Measurements from ENCODE around the gene EYA4. TPM values are rescaled to one million over a fixed set of nuclear protein-coding genes. Genes with fewer than 3 reads are reported as not detected.

EYA4 gene
- polyA plus RNA-seq, 2 of the 4 experiments (the other 2 are of a cell fraction), result 14.4 to 28.3 TPM

- Histone ChIP-seq H3K4me1 (peaks cover 26% of the 10 kb centered on the region), H3K9me3 (no peaks in the 10 kb centered on the region), H3K27ac (no peak overlapping the region), H3K4me3 (no peak overlapping the region), H3K4me2 (no peak overlapping the region)
- ChIA-PET POLR2A (no interaction called here), CTCF (interaction anchor here (0.6 to 1.2 kb wide), 3 partner anchors 10 to 558 kb away, joined by 3 to 5 read pairs (median 3); no protein-coding TSS in a partner anchor)
- ATAC-seq (no peak), FAIRE-seq (no peak), DNase-seq (ENCODE audit: low read depth in 1 of 2, low spot score in 1 of 2) (no peak)
- 64% methylated on average over 5 of the region's 5 CpGs for WGBS (ENCODE audit: missing lambda C conversion rate)
- TF ChIP-seq CEBPB (IDR thresholded peaks at IDR 0.05) (no peak), CTCF (IDR thresholded peaks at IDR 0.05) (no peak), RAD21 (conservative IDR thresholded peaks at IDR 0.05 in 1 of 2, IDR thresholded peaks at IDR 0.05 in 1 of 2) (no peak), BHLHE40 (IDR thresholded peaks at IDR 0.05; ENCODE audit: low read depth, low read length) (no peak), HOXB13 (CRISPR knock-in tag; IDR thresholded peaks at IDR 0.05; ENCODE audit: low read depth) (no peak), FOSB (CRISPR knock-in tag; IDR thresholded peaks at IDR 0.05) (no peak)
- TF ChIP-seq, protein P1, sequence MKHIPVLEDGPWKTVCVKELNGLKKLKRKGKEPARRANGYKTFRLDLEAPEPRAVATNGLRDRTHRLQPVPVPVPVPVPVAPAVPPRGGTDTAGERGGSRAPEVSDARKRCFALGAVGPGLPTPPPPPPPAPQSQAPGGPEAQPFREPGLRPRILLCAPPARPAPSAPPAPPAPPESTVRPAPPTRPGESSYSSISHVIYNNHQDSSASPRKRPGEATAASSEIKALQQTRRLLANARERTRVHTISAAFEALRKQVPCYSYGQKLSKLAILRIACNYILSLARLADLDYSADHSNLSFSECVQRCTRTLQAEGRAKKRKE (CRISPR knock-in tag; IDR thresholded peaks at IDR 0.05; ENCODE audit: low read depth), result no peak
Observed at GRCh38 chr6:133358574-133359150, 117.5 kb downstream of the EYA4 start.

- Histone ChIP-seq H3K4me3 (no peak overlapping the region), H3K4me1 (peaks cover 26% of the 10 kb centered on the region), H3K27ac (no peak overlapping the region), H3K4me2 (no peak overlapping the region), H3K9me3 (no peaks in the 10 kb centered on the region)
- POLR2A ChIA-PET, result no interaction called here
- CTCF ChIA-PET, result interaction anchor here (0.6 to 1.2 kb wide), 3 partner anchors 9 to 557 kb away, joined by 3 to 5 read pairs (median 3); no protein-coding TSS in a partner anchor
- ATAC-seq, result no peak
- no peak for FAIRE-seq
- DNase-seq (ENCODE audit: low read depth in 1 of 2, low spot score in 1 of 2), result no peak
- TF ChIP-seq MAX (IDR thresholded peaks at IDR 0.05), result no peak
- no peak for TF ChIP-seq MAFK (IDR thresholded peaks at IDR 0.05; ENCODE audit: partially characterized antibody)
- TF ChIP-seq ZNF302 (CRISPR knock-in tag; IDR thresholded peaks at IDR 0.05), result no peak
- TF ChIP-seq, protein P2, sequence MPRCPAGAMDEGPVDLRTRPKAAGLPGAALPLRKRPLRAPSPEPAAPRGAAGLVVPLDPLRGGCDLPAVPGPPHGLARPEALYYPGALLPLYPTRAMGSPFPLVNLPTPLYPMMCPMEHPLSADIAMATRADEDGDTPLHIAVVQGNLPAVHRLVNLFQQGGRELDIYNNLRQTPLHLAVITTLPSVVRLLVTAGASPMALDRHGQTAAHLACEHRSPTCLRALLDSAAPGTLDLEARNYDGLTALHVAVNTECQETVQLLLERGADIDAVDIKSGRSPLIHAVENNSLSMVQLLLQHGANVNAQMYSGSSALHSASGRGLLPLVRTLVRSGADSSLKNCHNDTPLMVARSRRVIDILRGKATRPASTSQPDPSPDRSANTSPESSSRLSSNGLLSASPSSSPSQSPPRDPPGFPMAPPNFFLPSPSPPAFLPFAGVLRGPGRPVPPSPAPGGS (IDR thresholded peaks at IDR 0.05), result no peak
- TF ChIP-seq FOSB (CRISPR knock-in tag; IDR thresholded peaks at IDR 0.05), result no peak
- no peak for TF ChIP-seq NR3C1 (IDR thresholded peaks at IDR 0.05)
- TF ChIP-seq E2F6 (IDR thresholded peaks at IDR 0.05; ENCODE audit: borderline replicate concordance, low read depth), result no peak
- no peak for TF ChIP-seq HOXB13 (CRISPR knock-in tag; IDR thresholded peaks at IDR 0.05; ENCODE audit: low read depth)
- WGBS (ENCODE audit: missing lambda C conversion rate), result 84% methylated on average over 1 of the region's 1 CpG
Observed at GRCh38 chr6:133359256-133359655, 118.1 kb downstream of the EYA4 start.

DNA sequence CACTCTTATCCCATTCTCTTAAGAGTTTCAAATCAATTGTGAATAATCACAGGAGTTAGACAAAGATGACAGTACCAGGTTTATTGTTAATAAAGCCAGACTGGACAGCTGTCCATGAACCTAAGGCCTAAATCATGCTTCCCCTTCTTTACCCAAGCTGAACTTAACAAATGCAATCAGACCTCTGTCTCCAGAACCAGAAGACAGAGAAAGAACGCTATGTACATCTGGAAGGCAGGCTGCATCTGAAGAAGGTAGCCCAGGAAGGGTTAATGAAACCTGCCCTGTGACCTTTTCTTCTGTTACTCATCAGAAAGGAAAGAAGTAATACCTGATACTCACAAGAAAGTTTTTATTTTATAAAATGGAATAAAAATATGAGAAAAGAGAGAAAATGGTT is 118.6 kb downstream of the EYA4 start:
- Histone ChIP-seq H3K4me3 (no peak overlapping the region), H3K27ac (no peak overlapping the region), H3K9me3 (no peaks in the 10 kb centered on the region), H3K4me1 (peaks cover 26% of the 10 kb centered on the region), H3K4me2 (no peak overlapping the region)
- FAIRE-seq, result no peak
- TF ChIP-seq CEBPB (IDR thresholded peaks at IDR 0.05), result no peak
- TF ChIP-seq, protein P3, sequence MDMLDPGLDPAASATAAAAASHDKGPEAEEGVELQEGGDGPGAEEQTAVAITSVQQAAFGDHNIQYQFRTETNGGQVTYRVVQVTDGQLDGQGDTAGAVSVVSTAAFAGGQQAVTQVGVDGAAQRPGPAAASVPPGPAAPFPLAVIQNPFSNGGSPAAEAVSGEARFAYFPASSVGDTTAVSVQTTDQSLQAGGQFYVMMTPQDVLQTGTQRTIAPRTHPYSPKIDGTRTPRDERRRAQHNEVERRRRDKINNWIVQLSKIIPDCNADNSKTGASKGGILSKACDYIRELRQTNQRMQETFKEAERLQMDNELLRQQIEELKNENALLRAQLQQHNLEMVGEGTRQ (IDR thresholded peaks at IDR 0.05), result no peak
- no peak for TF ChIP-seq POLR2A (IDR thresholded peaks at IDR 0.05; ENCODE audit: low read length)
- TF ChIP-seq HMGXB4 (CRISPR knock-in tag; IDR thresholded peaks at IDR 0.05; ENCODE audit: borderline replicate concordance), result no peak
- no peak for TF ChIP-seq RARB (CRISPR knock-in tag; IDR thresholded peaks at IDR 0.05)
- no peak for TF ChIP-seq TFCP2L1 (CRISPR knock-in tag; IDR thresholded peaks at IDR 0.05)
- no peak for TF ChIP-seq ZNF302 (CRISPR knock-in tag; IDR thresholded peaks at IDR 0.05)
- ATAC-seq, result no peak
- CTCF ChIA-PET, result no interaction called here
- WGBS (ENCODE audit: missing lambda C conversion rate), result 94% methylated on average over 1 of the region's 1 CpG
- POLR2A ChIA-PET, result no interaction called here
- no peak for DNase-seq (ENCODE audit: low read depth in 1 of 2, low spot score in 1 of 2)
